ENCODE data around the gene PDXK. TPM values are rescaled to one million over a fixed set of nuclear protein-coding genes. Genes with fewer than 3 reads are reported as not detected.

Gene PDXK
- total RNA-seq, 1 experiment from 2014 or later = 119 TPM

DNA sequence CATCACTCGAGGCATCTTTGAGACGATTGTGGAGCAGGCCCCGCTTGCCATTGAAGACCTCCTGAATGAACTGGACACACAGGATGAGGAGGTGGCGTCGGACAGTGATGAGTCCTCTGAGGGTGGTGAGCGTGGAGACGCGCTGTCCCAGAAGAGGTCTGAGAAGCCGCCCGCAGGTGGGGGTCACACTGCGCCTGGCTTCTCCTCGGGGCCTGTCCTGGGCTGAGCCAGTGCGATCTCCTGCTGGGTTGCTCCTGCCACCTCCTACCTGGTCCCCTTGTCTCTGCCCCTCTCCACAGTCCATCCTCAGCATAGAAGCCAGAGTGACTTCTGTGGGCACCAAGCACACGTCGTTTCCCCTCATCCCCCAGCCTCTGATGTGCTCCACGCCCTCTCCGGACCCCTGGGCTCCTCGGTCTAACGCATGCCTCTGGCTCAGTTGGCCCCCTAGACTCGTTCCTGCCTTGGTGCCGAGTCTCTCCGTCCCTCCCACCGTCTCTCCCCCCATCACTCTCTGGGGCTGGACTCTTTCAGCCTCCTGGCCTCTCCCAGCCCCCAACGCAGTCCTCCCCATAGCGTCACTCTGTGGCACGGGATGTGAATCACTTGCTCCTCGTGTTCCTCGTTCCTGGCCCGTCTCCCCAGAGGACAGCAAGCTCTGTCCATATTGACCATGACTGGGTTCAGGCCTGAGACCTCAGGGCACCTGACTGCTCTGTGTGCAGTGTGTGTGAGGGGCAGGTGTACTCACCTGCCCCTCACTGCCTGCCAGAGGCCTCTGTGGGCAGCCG lies 79.2 kb downstream of the PDXK start:
- Histone ChIP-seq H3K9me3 (no peaks in the 10 kb centered on the region), H3K27me3 (no peaks in the 10 kb centered on the region), H3K36me3 (peaks cover 99% of the 10 kb centered on the region), H3K4me3 (no peak overlapping the region)
- no peak for DNase-seq

DNA sequence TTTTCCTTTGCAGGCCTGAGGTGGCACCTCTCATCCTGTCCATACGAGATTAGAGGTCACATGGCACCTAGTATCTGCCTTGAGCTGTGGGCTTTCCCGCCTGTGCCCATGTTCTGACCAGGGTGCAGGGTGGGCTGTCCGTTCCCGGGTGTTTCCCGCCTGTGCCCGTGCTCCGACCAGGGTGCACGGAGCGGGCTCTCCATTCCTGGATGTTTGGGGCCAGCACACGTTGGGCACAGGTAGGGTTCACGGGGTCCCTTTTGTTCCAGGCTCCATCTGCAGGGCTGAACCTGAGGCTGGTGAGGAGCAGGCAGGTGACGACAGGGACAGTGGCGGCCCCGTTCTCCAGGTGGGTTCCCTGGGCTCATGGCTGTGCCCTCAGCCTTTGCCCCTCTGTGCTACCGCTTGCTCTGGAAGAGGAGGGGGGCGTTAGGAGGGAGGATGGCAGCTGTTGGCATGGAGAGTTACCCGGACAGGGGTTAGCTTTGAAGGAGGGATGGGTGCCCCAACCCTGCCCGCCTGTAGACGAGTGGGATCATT lies 80.4 kb downstream of the PDXK start:
- Histone ChIP-seq H3K36me3 (peaks cover 95% of the 10 kb centered on the region), H3K9me3 (no peaks in the 10 kb centered on the region), H3K27me3 (no peaks in the 10 kb centered on the region), H3K4me3 (no peak overlapping the region)
- DNase-seq = no peak

DNA sequence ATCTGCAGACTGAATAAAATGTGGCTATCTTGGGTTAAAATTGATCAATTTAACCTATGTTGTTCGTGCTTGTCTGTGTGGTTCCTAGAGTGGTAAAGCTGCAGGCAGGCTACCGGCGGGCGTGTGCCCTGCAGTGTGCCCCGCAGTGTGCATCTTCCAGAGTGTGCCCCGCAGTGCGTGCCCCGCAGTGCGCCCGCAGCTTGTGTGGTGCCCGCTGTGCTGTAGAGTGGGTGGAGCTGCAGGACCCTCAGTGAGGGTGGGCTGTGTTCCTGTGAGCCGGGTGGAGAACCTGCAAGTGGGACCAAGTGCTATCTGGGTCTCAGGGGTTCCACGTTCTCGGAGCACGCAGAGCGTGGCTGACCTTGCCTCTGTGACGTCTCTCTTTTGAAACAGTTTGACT lies 81.2 kb downstream of the PDXK start:
- Histone ChIP-seq H3K27me3 (no peaks in the 10 kb centered on the region), H3K4me3 (no peak overlapping the region), H3K36me3 (peaks cover 91% of the 10 kb centered on the region), H3K9me3 (no peaks in the 10 kb centered on the region)
- no peak for DNase-seq

DNA sequence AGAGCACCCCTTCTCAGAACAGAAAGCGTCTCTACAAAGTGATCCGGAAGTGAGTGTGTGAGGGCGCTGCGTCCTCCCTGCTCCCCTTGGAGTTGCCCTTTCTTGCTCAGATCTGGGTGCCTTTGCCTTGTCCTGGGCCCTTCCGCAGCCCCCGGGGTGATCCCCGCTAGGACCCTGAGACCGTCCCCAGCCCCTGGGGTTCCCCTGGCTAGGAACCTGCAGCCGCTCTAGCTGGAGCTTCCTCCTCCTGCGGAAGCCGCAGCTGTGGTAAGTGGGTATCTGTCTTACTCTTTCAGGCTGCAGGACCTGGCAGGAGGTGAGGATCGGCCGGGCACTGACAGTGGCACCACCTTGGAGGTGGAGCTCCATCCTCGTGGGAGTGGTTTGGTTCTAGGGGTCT lies 81.6 kb downstream of the PDXK start:
- no peak overlapping the region for H3K4me3 ChIP-seq
- no peak for DNase-seq
- H3K9me3 ChIP-seq = no peaks in the 10 kb centered on the region
- peaks cover 87% of the 10 kb centered on the region for H3K36me3 ChIP-seq
- H3K27me3 ChIP-seq = no peaks in the 10 kb centered on the region

DNA sequence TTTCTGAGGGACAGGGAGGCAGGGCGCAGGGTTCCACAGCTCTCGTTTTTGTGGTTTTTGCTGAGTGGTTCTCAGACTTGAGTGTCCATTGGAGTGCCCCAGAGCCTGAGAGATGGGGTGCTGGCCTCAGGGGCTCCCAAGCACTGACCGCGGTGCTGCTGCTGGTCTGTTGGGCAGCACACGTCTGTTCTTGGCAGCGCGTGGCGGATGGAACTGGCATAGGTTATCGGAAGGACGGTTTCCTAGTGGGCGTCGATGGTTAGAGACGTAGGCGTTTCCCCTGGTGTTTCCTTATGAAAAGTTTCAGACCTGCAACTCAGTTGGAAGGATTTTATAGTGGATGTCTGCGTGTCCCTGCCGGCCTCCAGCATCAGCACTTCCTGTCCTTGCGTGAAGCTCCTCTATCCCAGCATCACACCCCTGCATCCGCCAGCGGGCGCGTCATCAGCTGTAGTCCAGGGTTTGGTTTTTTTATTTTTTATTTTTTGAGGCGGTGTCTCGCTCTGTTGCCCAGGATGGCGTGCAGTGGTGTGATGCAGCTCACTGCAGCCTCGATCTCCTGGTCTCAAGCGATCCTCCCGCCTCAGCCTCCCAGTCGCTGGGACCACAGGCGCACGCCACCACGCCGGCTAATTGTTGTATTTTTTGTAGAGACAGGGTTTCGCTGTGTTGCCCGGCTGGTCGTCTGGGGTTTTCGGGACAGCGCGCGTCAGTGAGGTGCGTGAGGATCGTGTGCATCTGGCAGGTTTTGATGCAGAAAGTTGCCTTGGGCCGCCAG lies 82.3 kb downstream of the PDXK start:
- Histone ChIP-seq H3K36me3 (peaks cover 83% of the 10 kb centered on the region), H3K4me3 (no peak overlapping the region), H3K27me3 (no peaks in the 10 kb centered on the region), H3K9me3 (no peaks in the 10 kb centered on the region)
- no peak for DNase-seq

DNA sequence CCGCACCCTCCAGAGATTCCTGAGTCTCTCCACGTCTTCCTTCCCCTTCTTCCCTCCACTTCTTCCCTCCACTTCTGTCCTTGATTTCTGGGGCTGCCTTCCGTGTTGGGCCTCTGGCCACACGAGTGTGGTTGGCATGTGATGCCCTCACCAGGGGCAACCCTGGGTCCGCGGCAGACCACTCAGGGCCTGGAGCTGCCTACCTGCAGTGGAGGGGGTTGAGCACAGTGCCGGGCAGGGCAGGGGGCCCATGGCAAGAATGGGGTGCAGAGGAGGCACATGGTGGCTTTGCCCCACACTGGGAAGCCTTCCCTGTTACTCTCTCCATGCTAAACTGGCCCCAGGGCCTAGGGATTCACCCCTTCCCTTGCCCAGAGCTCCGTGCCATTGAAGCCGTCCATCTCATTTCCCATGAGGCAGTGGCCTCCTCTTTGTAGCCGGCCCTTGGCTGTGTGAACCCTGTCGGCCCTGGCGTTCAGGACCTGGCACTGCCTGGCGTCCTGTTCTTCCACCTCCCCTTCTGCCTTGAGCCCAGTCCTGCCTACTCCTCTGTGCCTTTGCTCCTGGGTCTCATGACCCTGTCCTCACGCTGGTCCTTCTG lies 83.9 kb downstream of the PDXK start:
- no peaks in the 10 kb centered on the region for H3K9me3 ChIP-seq
- H3K27me3 ChIP-seq = no peaks in the 10 kb centered on the region
- peaks cover 71% of the 10 kb centered on the region for H3K36me3 ChIP-seq
- no peak for DNase-seq
- no peak overlapping the region for H3K4me3 ChIP-seq

DNA sequence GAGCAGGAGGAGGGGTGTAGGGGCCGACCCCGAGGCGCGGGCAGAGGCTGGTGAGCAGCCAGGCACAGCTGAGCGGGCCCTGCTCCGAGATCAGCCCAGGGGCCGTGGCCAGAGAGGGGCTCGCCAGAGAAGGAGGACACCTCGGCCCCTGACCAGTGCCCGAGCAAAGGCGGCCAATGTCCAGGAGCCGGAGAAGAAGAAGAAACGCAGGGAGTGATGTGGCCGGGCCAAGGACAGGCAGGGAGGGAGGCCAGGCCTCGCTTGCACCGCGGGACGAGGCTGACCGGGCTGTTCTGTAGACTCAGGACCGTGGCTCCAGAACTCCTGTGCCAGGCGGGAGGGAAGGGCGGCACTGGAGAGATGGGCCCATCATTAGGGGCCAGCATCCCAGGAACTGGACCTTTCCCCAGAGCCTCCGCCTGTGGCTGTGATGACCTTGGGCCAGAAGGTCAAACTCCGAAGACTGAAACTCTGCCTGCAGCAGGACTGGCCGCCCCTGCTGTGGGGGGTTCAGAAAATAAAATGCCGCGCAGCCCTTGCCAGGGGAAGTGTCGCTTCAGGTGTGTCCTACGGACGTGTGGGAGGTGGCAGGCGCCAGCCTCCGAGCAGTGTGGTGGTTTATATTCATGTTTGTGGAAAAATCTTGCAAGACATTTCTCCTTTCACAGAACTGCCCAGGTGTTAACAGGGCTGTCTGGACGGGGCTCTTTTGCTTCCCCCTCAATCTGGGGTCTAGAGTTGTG lies 84.8 kb downstream of the PDXK start:
- Histone ChIP-seq H3K27me3 (no peaks in the 10 kb centered on the region), H3K36me3 (peaks cover 63% of the 10 kb centered on the region), H3K4me3 (no peak overlapping the region), H3K9me3 (no peaks in the 10 kb centered on the region)
- DNase-seq = no peak

DNA sequence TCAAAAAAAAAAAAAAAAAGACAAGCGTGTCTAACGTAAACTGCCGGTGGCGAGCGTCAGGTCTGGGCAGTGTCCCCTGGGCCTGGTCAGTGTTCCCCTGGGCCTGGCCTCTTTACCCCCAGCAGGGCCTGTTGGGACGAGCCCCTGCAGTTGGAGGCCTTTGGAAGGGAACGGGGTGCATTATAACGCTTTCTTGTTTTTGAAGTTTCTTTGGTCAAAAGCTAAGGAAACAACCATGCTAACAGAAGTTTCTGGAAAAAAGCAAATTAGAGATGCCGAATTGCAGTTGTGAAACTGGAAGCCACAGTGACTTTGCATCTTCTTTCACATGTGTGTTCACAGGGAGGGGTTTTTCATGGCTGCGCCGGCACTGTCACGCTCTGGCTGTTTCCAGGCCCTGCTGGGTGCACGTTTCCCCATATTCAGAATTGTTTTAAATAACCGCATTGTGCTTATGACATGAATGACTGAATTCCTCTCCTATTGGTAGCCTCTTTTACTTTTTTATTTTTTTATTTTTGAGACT lies 86.4 kb downstream of the PDXK start:
- DNase-seq = no peak
- no peak overlapping the region for H3K4me3 ChIP-seq
- no peaks in the 10 kb centered on the region for H3K27me3 ChIP-seq
- peaks cover 48% of the 10 kb centered on the region for H3K36me3 ChIP-seq
- H3K9me3 ChIP-seq = no peaks in the 10 kb centered on the region

DNA sequence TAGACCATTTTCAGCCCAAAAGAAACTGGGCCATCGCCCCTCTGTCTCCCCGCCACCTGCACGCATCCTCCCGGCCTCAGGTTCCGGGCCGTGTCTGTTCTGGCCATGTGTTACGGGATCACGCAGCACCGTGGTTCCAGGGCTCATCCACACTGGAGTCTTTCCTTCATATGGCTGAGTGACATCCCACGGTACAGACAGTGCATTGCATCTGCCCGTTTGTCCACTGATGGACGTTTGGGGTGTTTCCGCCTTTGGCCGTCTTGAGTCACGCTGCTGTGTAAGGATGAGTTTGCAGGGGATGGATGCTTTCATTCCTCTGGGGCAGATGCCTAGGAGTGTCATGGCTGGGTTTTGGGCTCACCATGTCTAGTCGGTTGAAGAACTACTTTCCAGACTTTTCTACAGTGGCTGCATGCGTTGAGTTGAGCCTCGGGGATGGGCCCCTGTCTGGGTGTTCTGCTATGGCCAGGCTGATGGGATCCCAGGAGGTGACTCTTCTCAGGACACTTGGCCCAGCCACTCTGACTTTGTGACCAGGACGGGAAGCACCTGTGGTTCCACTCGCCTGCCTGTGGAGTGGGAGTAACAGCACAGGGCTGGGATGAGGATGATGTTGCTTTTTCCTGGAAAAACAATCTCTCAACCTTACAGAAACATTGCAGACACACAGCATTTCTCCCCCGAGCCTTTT lies 87.2 kb downstream of the PDXK start:
- Histone ChIP-seq H3K27me3 (no peaks in the 10 kb centered on the region), H3K4me3 (no peak overlapping the region), H3K9me3 (no peaks in the 10 kb centered on the region), H3K36me3 (peaks cover 39% of the 10 kb centered on the region)
- DNase-seq = no peak

DNA sequence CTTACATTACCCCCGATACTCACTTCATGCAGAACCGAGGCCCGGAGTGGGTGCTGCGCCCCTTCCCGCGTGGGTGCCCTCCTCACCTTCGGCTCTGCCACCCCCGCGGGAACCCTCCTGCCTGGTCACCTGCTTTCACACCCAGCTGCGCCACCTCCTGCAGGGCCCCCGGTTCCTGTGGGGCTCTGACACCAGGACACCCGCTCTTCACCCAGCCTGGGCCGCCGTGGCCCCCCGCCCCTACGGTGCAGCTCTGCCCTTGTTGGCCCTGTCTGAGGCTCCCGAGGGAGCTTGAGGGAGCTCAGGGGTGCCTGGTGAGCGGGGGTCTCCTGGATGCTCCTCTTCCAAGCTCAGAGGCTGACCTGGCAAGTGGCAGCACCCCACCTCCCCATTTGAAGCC lies 89.4 kb downstream of the PDXK start:
- no peak overlapping the region for H3K4me3 ChIP-seq
- no peak for DNase-seq
- H3K9me3 ChIP-seq = no peaks in the 10 kb centered on the region
- peaks cover 18% of the 10 kb centered on the region for H3K36me3 ChIP-seq
- no peaks in the 10 kb centered on the region for H3K27me3 ChIP-seq

DNA sequence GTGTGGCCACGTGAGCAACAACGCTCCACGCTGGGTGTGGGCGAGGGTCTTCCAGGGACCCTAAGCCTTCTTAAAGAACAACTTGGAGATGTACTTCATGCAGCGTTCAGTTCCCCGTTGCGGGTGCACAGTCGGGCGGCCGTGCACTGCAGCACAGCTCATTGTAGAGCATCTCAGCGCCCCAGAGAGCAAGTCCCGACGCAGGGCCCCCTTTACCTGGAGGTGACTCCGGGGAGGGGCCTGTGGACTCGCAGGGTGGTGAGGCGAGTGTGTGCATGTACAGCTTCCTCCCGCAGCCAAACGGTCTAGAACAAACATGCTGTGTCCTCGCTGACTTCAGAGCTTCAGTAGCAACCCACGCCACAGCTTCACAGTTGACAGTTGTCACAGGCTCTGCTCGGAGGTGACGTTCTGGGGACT lies 89.9 kb downstream of the PDXK start:
- no peak for DNase-seq
- Histone ChIP-seq H3K4me3 (no peak overlapping the region), H3K9me3 (no peaks in the 10 kb centered on the region), H3K27me3 (no peaks in the 10 kb centered on the region), H3K36me3 (peaks cover 16% of the 10 kb centered on the region)

DNA sequence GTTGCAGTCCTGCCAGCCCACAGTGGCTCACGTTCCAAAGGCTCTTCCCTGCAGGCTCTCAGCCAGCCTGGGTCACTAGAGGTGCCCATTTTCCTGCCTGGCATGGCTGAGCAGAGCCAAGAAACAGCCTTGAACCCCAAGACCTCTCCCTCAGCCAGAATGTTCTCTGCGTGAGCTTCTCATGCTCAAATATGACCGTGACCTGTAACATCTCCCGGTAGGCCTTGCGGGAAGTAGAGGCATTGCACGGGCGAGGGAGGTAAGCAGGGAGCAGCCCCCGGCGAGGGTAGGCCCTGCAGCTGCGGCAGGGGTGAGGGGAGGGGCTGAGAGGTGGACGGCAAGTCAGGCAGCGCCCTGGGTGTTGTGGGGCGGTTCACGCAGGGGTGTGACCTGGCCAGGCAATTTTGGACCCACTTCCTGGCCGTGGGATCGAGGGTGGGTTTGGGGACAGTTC lies 90.4 kb downstream of the PDXK start:
- Histone ChIP-seq H3K36me3 (peaks cover 11% of the 10 kb centered on the region), H3K4me3 (no peak overlapping the region), H3K27me3 (no peaks in the 10 kb centered on the region), H3K9me3 (no peaks in the 10 kb centered on the region)
- DNase-seq = no peak

DNA sequence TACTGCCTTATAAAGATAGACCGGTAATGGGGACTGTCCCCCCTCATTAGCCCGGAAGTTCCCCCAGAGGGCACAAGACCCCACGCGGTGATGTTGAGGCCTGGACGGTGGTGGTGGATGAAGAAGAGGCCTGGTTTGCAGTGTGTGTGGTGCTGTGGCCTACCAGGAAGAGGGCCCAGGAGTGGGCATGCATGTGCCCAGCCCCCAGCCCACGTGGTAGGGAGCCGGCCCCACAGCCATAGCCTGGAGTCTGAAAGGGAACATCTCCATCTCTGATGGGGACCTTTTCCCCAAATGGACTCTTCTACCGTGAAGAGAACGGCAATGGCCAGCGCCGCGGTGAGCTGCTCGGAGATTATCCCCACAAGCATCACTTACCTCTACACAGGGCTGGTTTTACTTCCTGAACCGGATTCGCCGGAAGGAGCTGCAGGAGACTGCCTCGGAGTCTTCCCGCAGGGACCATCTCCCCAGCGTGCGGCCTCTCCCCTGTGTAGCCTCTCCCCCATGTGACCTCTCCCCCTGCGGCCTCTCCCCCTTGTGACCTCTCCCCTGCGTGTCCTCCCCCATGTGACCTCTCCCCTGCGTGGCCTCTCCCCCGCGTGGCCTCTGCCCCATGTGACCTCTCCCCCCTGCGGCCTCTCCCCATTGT lies 91.0 kb downstream of the PDXK start:
- peaks cover 7% of the 10 kb centered on the region for H3K36me3 ChIP-seq

DNA sequence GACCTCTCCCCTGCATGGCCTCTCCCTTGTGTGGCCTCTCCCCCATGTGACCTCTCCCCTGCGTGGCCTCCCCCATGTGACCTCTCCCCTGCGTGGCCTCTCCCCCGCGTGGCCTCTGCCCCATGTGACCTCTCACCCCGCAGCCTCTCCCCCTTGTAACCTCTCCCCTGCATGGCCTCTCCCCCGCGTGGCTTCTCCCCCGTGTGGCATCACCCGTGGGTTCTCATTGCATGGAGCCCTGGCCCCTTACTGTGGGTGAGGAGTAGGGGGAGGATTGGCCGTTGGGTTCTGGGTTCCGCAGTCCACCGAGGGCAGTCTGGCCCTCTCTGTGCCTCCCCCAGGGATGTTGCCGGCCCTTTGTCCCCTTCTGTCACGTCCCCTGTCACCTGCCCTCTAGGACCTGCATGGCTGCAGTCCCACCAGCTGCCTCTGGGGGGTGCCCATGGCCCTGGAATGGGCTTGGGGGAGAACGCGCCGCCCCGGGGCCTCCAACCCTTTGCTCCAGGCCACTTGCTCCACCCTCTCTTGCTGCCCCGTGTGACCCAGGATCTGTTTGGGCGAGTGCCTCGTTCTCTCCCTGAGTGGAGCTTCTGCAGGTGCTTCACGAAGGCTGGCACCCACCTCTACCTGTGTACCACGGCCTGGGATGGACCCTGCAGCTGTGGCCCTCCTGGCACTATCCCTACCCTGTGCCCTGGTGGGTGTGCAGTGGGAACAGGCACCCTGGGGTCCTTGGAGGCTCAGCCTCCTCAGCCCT lies 91.8 kb downstream of the PDXK start:
- Histone ChIP-seq H3K36me3 (peaks cover 7% of the 10 kb centered on the region), H3K4me3 (no peak overlapping the region), H3K27me3 (no peaks in the 10 kb centered on the region), H3K9me3 (no peaks in the 10 kb centered on the region)
- peak; percentile 68 for DNase-seq

More for the DNA sequence above, 91.0 kb downstream of the PDXK start:
- Histone ChIP-seq H3K27me3 (no peaks in the 10 kb centered on the region), H3K4me3 (no peak overlapping the region), H3K9me3 (no peaks in the 10 kb centered on the region)
- no peak for DNase-seq

All from MG63 (cell line).